HEK293T (cell line): ENCODE measurements around the gene OGDH.

ENCODE experiments used
- BHLHE40 ChIP-seq: fragments of 450-650 bp; IDR thresholded peaks from 2 replicates; pipeline ENCODE4 v1.6.1; 2016; ENCODE audit warnings: mild to moderate bottlenecking, moderate library complexity, borderline replicate concordance
- CTBP1 ChIP-seq: fragments of 450-650 bp; IDR thresholded peaks from 2 replicates; pipeline ENCODE4 v1.6.1; 2016; ENCODE audit warnings: borderline replicate concordance
- ELF4 ChIP-seq: fragments of 450-650 bp; IDR thresholded peaks from 2 replicates; pipeline ENCODE4 v1.6.1; 2017; ENCODE audit warnings: antibody characterized with exemption
- FOXK2 ChIP-seq: fragments of 450-650 bp; IDR thresholded peaks from 2 replicates; pipeline ENCODE4 v1.6.1; 2016; ENCODE audit warnings: mild to moderate bottlenecking
- FOXM1 ChIP-seq: fragments of 450-650 bp; IDR thresholded peaks from 2 replicates; pipeline ENCODE4 v1.6.1; 2017; ENCODE audit warnings: mild to moderate bottlenecking, borderline replicate concordance
- PKNOX1 ChIP-seq: fragments of 450-650 bp; IDR thresholded peaks from 2 replicates; pipeline ENCODE4 v1.6.1; 2016
- SP1 ChIP-seq: fragments of 450-650 bp; IDR thresholded peaks from 2 replicates; pipeline ENCODE4 v1.6.1; 2017

GRCh38 chr7:44678471-44679179, 72.2 kb downstream of the OGDH start:
- TF ChIP-seq FOXK2 (no peak), ELF4 (no peak), CTBP1 (no peak), FOXM1 (no peak), PKNOX1 (no peak), SP1 (no peak), BHLHE40 (no peak)
